A673 (cell line): ENCODE measurements around the gene TNRC6A. TPM values are rescaled to one million over a fixed set of nuclear protein-coding genes. Genes with fewer than 3 reads are reported as not detected.

Source experiments
- BruUV-seq: library from RNA; stranded (reverse); fragments of 400-500 nt; replicated peaks from 2 replicates; lab custom pipeline; 2021; lab: Mats Ljungman, UMichigan
- CTCF ChIA-PET: fragments of 300-600 bp; sonication (Branson Sonifier 250); formaldehyde crosslinking; loops from one replicate; lab custom pipeline; 2022; ENCODE audit warnings: antibody characterized with exemption; lab: Charles Lee
- POLR2A ChIA-PET: fragments of 300-600 bp; sonication (Branson Sonifier 250); formaldehyde crosslinking; loops from one replicate; lab custom pipeline; 2022; ENCODE audit warnings: antibody characterized with exemption; ENCODE audit not compliant: low non-redundant PET; lab: Charles Lee
- DNase-seq: peaks from one replicate; pipeline ENCODE4 v3.0.0-alpha.2; 2015; ENCODE audit warnings: low spot score
- H3K27ac ChIP-seq: fragments of 200-600 bp; sonication (generic); 2 replicates; pipeline ENCODE4 v1.5.1; 2016; ENCODE audit warnings: mixed run types, low read depth, mild to moderate bottlenecking, mixed read lengths, antibody characterized with exemption, low read length; ENCODE audit not compliant: poor library complexity, severe bottlenecking
- H3K27me3 ChIP-seq: fragments of 200-600 bp; sonication (generic); replicated peaks from 2 replicates; pipeline ENCODE4 v1.6.1; 2017; ENCODE audit warnings: mixed run types, low read depth, mild to moderate bottlenecking, mixed read lengths, antibody characterized with exemption, low read length; ENCODE audit not compliant: insufficient read depth, poor library complexity
- H3K36me3 ChIP-seq: fragments of 200-600 bp; sonication (generic); 2 replicates; pipeline ENCODE4 v1.6.1; 2016; ENCODE audit warnings: mixed run types, mild to moderate bottlenecking, mixed read lengths, antibody characterized with exemption, low read length; ENCODE audit not compliant: insufficient read depth, poor library complexity, severe bottlenecking
- H3K4me1 ChIP-seq: fragments of 200-600 bp; sonication (generic); 2 replicates; pipeline ENCODE4 v1.6.1; 2017; ENCODE audit warnings: mixed run types, mild to moderate bottlenecking, mixed read lengths, antibody characterized with exemption, low read length; ENCODE audit not compliant: insufficient read depth, poor library complexity, severe bottlenecking
- H3K4me3 ChIP-seq: fragments of 200-600 bp; sonication (generic); 2 replicates; pipeline ENCODE4 v1.5.1; 2016; ENCODE audit warnings: low read depth, mixed run types, mild to moderate bottlenecking, mixed read lengths, low read length; ENCODE audit not compliant: poor library complexity, severe bottlenecking
- H3K9me3 ChIP-seq: fragments of 200-600 bp; sonication (generic); 2 replicates; pipeline ENCODE4 v1.6.1; 2016; ENCODE audit warnings: mixed run types, low read depth, mild to moderate bottlenecking, mixed read lengths, antibody characterized with exemption, low read length; ENCODE audit not compliant: poor library complexity, severe bottlenecking
- EZH2 ChIP-seq: fragments of 200-600 bp; sonication (generic); IDR thresholded peaks from 2 replicates; pipeline ENCODE4 v1.6.1; 2017; ENCODE audit warnings: borderline replicate concordance, low read depth, mild to moderate bottlenecking, mixed read lengths, antibody characterized with exemption, low read length; ENCODE audit not compliant: poor library complexity, severe bottlenecking
- intact Hi-C: fragments of 100-400 bp; cut with micrococcal nuclease; formaldehyde crosslinking; loops from one replicate; pipeline ENCODE4 v1.10.0; 2022; ENCODE audit not compliant: unreplicated experiment
- total RNA-seq: library from RNA; stranded (reverse); gene quantifications from 2 replicates; pipeline ENCODE4 v1.2.3, GENCODE V29; 2021
- TF ChIP-seq, protein P1 (sequence below): fragments of 300-800, 200-600 bp; sonication (generic); conservative IDR thresholded peaks from 2 replicates; pipeline ENCODE4 v1.5.1; 2017; ENCODE audit warnings: low read depth, mild to moderate bottlenecking, antibody characterized with exemption, low read length, moderate library complexity, mixed read lengths

The TNRC6A gene
- total RNA-seq, 1 experiment from 2014 or later = 90.8 TPM

DNA sequence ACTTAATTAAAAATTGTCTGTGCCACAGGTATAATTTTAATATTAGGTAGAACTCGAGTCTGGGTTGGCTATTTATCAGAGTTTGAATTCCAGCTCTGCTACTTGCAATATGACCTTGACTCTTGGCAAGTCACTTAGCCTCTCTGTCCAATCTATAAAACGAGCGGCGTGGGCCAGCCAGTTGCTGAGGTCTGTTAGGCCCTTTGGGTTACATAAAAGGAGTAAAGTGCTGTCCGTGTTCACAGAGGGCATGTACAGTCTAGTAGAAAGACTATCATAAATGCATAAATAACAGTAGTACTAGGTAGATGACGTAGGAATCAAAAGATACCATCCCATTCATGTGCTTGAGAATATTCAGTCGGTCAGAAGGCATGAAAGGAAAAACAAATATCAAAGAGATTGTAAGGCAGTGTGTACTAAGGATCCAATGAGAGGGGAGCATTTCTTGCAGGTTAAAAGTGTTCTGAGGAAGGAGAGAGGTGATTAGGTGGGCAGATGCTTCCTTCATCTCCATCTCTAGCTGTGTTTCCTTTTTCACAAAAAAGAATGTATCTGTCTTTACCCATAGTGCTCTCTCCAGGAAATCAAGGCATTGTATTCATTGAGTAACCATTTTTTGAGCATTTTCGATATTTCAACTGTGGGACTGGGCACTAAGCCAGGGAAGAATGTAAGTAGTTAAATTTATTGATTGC lies 2.4 kb downstream of the TNRC6A start:
- intact Hi-C loops = no loop called here
- Histone ChIP-seq H3K27ac (no peak overlapping the region), H3K36me3 (peaks cover 22% of the 10 kb centered on the region), H3K27me3 (no peaks in the 10 kb centered on the region), H3K4me3 (no peak overlapping the region), H3K4me1 (peaks cover 19% of the 10 kb centered on the region), H3K9me3 (no peaks in the 10 kb centered on the region)
- ChIA-PET POLR2A (no interaction called here), CTCF (no interaction called here)
- BruUV-seq = no TSS peak
- TF ChIP-seq, protein P1, sequence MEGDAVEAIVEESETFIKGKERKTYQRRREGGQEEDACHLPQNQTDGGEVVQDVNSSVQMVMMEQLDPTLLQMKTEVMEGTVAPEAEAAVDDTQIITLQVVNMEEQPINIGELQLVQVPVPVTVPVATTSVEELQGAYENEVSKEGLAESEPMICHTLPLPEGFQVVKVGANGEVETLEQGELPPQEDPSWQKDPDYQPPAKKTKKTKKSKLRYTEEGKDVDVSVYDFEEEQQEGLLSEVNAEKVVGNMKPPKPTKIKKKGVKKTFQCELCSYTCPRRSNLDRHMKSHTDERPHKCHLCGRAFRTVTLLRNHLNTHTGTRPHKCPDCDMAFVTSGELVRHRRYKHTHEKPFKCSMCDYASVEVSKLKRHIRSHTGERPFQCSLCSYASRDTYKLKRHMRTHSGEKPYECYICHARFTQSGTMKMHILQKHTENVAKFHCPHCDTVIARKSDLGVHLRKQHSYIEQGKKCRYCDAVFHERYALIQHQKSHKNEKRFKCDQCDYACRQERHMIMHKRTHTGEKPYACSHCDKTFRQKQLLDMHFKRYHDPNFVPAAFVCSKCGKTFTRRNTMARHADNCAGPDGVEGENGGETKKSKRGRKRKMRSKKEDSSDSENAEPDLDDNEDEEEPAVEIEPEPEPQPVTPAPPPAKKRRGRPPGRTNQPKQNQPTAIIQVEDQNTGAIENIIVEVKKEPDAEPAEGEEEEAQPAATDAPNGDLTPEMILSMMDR = no peak
- no peak for TF ChIP-seq EZH2
- DNase-seq = no peak

DNA sequence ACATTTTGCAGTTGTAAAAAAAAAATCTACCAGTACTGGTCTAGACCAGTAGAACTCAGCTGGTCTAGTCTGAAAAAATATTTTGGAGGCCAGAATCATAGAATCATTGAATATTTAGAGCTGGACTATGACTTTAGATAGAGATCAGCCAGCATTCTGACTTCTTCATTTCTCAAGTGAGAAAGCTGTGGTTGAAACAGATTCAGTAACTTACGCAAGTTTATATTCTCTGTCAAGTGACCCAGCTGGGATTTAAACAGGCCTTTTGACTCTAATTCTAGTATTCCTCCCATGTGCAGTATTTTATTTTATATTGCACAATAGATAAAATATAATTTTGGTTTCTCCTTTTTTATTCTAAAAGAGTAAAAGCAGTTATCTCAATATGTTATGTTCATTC lies 4.9 kb downstream of the TNRC6A start:
- intact Hi-C loops = no loop called here
- H3K27ac ChIP-seq = no peak overlapping the region
- no peak for DNase-seq
- peaks cover 31% of the 10 kb centered on the region for H3K4me1 ChIP-seq
- TF ChIP-seq, protein P1 = no peak
- no peak for TF ChIP-seq EZH2
- no peaks in the 10 kb centered on the region for H3K27me3 ChIP-seq
- H3K9me3 ChIP-seq = no peaks in the 10 kb centered on the region
- CTCF ChIA-PET = no interaction called here
- no TSS peak for BruUV-seq
- POLR2A ChIA-PET = no interaction called here
- no peak overlapping the region for H3K4me3 ChIP-seq
- H3K36me3 ChIP-seq = peaks cover 22% of the 10 kb centered on the region

DNA sequence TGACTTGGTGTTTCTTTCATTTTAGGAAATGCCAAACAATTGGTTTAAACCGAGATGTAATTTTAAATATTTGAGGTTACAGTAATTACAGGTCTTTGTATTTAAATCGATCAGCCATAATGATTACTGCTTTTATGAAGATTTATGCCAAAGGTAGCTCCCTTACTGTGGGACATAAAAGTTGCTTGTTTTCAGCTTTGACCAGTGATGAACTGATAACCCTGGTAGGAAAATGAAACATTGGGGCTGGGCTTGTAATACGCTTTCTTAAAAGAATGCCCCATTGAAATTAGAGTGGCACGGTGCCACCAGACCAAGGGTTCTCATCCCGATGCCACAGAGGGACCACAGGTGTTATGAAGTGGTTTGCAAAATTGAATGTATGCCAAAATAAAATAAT lies 7.3 kb downstream of the TNRC6A start:
- H3K27me3 ChIP-seq = no peaks in the 10 kb centered on the region
- no TSS peak for BruUV-seq
- POLR2A ChIA-PET = no interaction called here
- TF ChIP-seq, protein P1 = no peak
- no peak for TF ChIP-seq EZH2
- no peak overlapping the region for H3K27ac ChIP-seq
- no peak overlapping the region for H3K4me3 ChIP-seq
- CTCF ChIA-PET = no interaction called here
- no peaks in the 10 kb centered on the region for H3K9me3 ChIP-seq
- peaks cover 19% of the 10 kb centered on the region for H3K4me1 ChIP-seq
- H3K36me3 ChIP-seq = peaks cover 22% of the 10 kb centered on the region
- intact Hi-C loops = no loop called here
- DNase-seq = no peak
